A549 (cell line): Measurements from ENCODE around the gene ATP5F1C. TPM values are rescaled to one million over a fixed set of nuclear protein-coding genes. Genes with fewer than 3 reads are reported as not detected.

Experiments
- ATAC-seq, 2 experiments: fragments of 200-7000 bp in 1 of 2; fragments of >200 bp in 1 of 2; cut with Nextera tagmentation in 1 of 2; cut with Tn5 transposase in 1 of 2; 3 replicates each; pipeline versions ENCODE4 v1.8.0 to v1.9.1; 2018 to 2020; ENCODE audit warnings: mild to moderate bottlenecking in 1 of 2, moderate library complexity in 1 of 2
- CTCF ChIA-PET: fragments of 300-600 bp; sonication (Branson Sonifier 250); formaldehyde crosslinking; extraction: SDS; loops from one replicate; lab custom pipeline; 2021; ENCODE audit warnings: antibody characterized with exemption, inconsistent platforms; lab: Yijun Ruan, JAX
- POLR2A ChIA-PET: fragments of 350-600 bp; formaldehyde crosslinking; extraction: SDS; loops from one replicate; lab custom pipeline; 2021; ENCODE audit warnings: antibody characterized with exemption, inconsistent platforms; lab: Yijun Ruan, JAX
- DNase-seq, 2 experiments: peaks; one replicate each; pipeline versions ENCODE4 v3.0.0 to v3.0.0-alpha.2; 2011 to 2016; ENCODE audit warnings: low read depth in 1 of 2, low spot score in 1 of 2
- FAIRE-seq: peaks from 2 replicates; lab custom pipeline; 2011; peaks lifted over from hg19 to GRCh38; lab: Jason Lieb, UNC
- H3K27ac ChIP-seq, 2 experiments: fragments of >200 bp; sonication (Bioruptor Twin); formaldehyde crosslinking; 3 replicates each; pipeline ENCODE4 v1.5.1; 2016 to 2017
- H3K4me1 ChIP-seq: fragments of >200 bp; sonication (Bioruptor Twin); formaldehyde crosslinking; 3 replicates; pipeline ENCODE4 v1.6.1; 2016
- H3K4me2 ChIP-seq: fragments of >200 bp; sonication (Bioruptor Twin); formaldehyde crosslinking; 3 replicates; pipeline ENCODE4 v1.6.1; 2016
- H3K4me3 ChIP-seq: fragments of >200 bp; sonication (Bioruptor Twin); formaldehyde crosslinking; 3 replicates; pipeline ENCODE4 v1.5.1; 2016
- H3K9me3 ChIP-seq: fragments of >200 bp; sonication (Bioruptor Twin); formaldehyde crosslinking; 3 replicates; pipeline ENCODE4 v1.6.1; 2016
- CBX2 ChIP-seq: fragments of 200-600 bp; sonication (generic); IDR thresholded peaks from 2 replicates; pipeline ENCODE4 v1.6.1; 2016; ENCODE audit warnings: low read depth, mild to moderate bottlenecking, borderline replicate concordance
- CEBPB ChIP-seq, 2 experiments: fragments of >200 bp in 1 of 2; sonication (Bioruptor Twin) in 1 of 2; formaldehyde crosslinking in 1 of 2; IDR thresholded peaks; 2 replicates each; pipeline ENCODE4 v1.6.1; 2012 to 2016
- CHD2 ChIP-seq: fragments of 150-350 bp; IDR thresholded peaks from 2 replicates; pipeline ENCODE4 v1.6.1; 2014; ENCODE audit warnings: low read length; ENCODE audit not compliant: partially characterized antibody
- CHD4 ChIP-seq: fragments of 200-600 bp; sonication (generic); IDR thresholded peaks from 2 replicates; pipeline ENCODE4 v1.6.1; 2016; ENCODE audit warnings: antibody characterized with exemption, mild to moderate bottlenecking, borderline replicate concordance
- ESRRA ChIP-seq: fragments of 150-350 bp; IDR thresholded peaks from 2 replicates; pipeline ENCODE4 v1.6.1; 2014; ENCODE audit warnings: mild to moderate bottlenecking, low read length, borderline replicate concordance
- FOSB ChIP-seq: fragments of 250-450 bp; sonication (Bioruptor Pico); IDR thresholded peaks from 2 replicates; pipeline ENCODE4 v1.5.0; 2020; ENCODE audit warnings: mild to moderate bottlenecking, moderate library complexity
- FOSL2 ChIP-seq, 2 experiments: fragments of 450-650 bp in 1 of 2; fragments of >200 bp in 1 of 2; sonication (Bioruptor Twin) in 1 of 2; formaldehyde crosslinking; IDR thresholded peaks; 2 replicates each; pipeline versions ENCODE4 v1.5.0 to v1.6.1; 2016 to 2020; ENCODE audit warnings: mild to moderate bottlenecking in 1 of 2, moderate library complexity in 1 of 2
- GATA3 ChIP-seq: IDR thresholded peaks from 2 replicates; pipeline ENCODE4 v1.6.1; 2012; ENCODE audit warnings: borderline replicate concordance
- HOXA7 ChIP-seq: fragments of 250-450 bp; sonication (Bioruptor Pico); IDR thresholded peaks from 2 replicates; pipeline ENCODE4 v1.5.0; 2020; ENCODE audit warnings: mild to moderate bottlenecking, moderate library complexity
- JUN ChIP-seq, 2 experiments: fragments of >200 bp; sonication (Bioruptor Twin); formaldehyde crosslinking; IDR thresholded peaks; 2 replicates in 1 of 2; 3 replicates in 1 of 2; pipeline ENCODE4 v1.6.1; 2016 to 2017
- NR3C1 ChIP-seq: fragments of >200 bp; sonication (Bioruptor Twin); formaldehyde crosslinking; IDR thresholded peaks from 3 replicates; pipeline ENCODE4 v1.6.1; 2017
- PHF8 ChIP-seq: fragments of 200-600 bp; sonication (generic); IDR thresholded peaks from 2 replicates; pipeline ENCODE4 v1.6.1; 2016; ENCODE audit warnings: low read depth, mild to moderate bottlenecking, antibody characterized with exemption, moderate library complexity, borderline replicate concordance
- RARB ChIP-seq: fragments of 250-450 bp; sonication (Bioruptor Pico); IDR thresholded peaks from 2 replicates; pipeline ENCODE4 v1.8.0; 2021; ENCODE audit warnings: mild to moderate bottlenecking, moderate library complexity
- RNF2 ChIP-seq: fragments of 200-600 bp; sonication (generic); IDR thresholded peaks from 2 replicates; pipeline ENCODE4 v1.6.1; 2016; ENCODE audit warnings: low read depth, mild to moderate bottlenecking, antibody characterized with exemption, moderate library complexity, borderline replicate concordance
- TFCP2L1 ChIP-seq: fragments of 250-450 bp; sonication (Bioruptor Pico); IDR thresholded peaks from 2 replicates; pipeline ENCODE4 v1.5.0; 2021; ENCODE audit warnings: mild to moderate bottlenecking
- ZC3H11A ChIP-seq: fragments of 450-650 bp; IDR thresholded peaks from 2 replicates; pipeline ENCODE4 v1.6.1; 2014; ENCODE audit warnings: antibody characterized with exemption, mild to moderate bottlenecking
- ZFP36 ChIP-seq: fragments of 450-650 bp; IDR thresholded peaks from 2 replicates; pipeline ENCODE4 v1.6.1; 2014; ENCODE audit warnings: borderline replicate concordance; ENCODE audit not compliant: partially characterized antibody
- ZNF302 ChIP-seq: fragments of 250-450 bp; sonication (Bioruptor Pico); IDR thresholded peaks from 2 replicates; pipeline ENCODE4 v1.9.0; 2021; ENCODE audit warnings: inconsistent platforms, mild to moderate bottlenecking, moderate library complexity
- ZSCAN20 ChIP-seq: fragments of 250-450 bp; sonication (Bioruptor Pico); IDR thresholded peaks from 2 replicates; pipeline ENCODE4 v1.8.0; 2022; ENCODE audit warnings: mild to moderate bottlenecking, moderate library complexity
- WGBS: methylation state at CpG from one replicate; pipeline ENCODE4 v1.1.6; 2017; ENCODE audit errors: missing lambda C conversion rate; 5-methylcytosine and 5-hydroxymethylcytosine counted together
- polyA plus RNA-seq, 4 experiments: library from polyadenylated mRNA; depleted of rRNA in 3 of 4; stranded (reverse); fragments of >200 nt; fragmentation: RNase III in 1 of 4; extraction: RNeasy Plus Mini Kit Qiagen cat#74134 plus additional on column Dnase treatment in 1 of 4; gene quantifications; 2 replicates in 3 of 4; 3 replicates in 1 of 4; pipeline ENCODE4 v1.2.3, GENCODE V29; 2011 to 2017
- TF ChIP-seq, protein P1 (sequence below): IDR thresholded peaks from 2 replicates; pipeline ENCODE4 v1.6.1; 2012
- TF ChIP-seq, protein P2 (sequence below): fragments of 450-650 bp; IDR thresholded peaks from 2 replicates; pipeline ENCODE4 v1.6.1; 2014; ENCODE audit warnings: antibody characterized with exemption
- TF ChIP-seq, protein P3 (sequence below): fragments of 250-450 bp; sonication (Bioruptor Pico); IDR thresholded peaks from 2 replicates; pipeline ENCODE4 v1.5.0; 2020; ENCODE audit warnings: low read depth, mild to moderate bottlenecking, moderate library complexity
- TF ChIP-seq, protein P4 (sequence below): fragments of 250-450 bp; sonication (Bioruptor Pico); IDR thresholded peaks from 2 replicates; pipeline ENCODE4 v1.5.0; 2021; ENCODE audit warnings: mild to moderate bottlenecking, moderate library complexity, borderline replicate concordance
- TF ChIP-seq, protein P5 (sequence below): IDR thresholded peaks from 2 replicates; pipeline ENCODE4 v1.6.1; 2012
- TF ChIP-seq, protein P6 (sequence below): fragments of >200 bp; sonication (Bioruptor Twin); formaldehyde crosslinking; IDR thresholded peaks from 3 replicates; pipeline ENCODE4 v1.5.1; 2016
- TF ChIP-seq, protein P7 (sequence below): fragments of >200 bp; sonication (Bioruptor Twin); formaldehyde crosslinking; IDR thresholded peaks from 2 replicates; pipeline ENCODE4 v1.6.1; 2016

ATP5F1C gene
- polyA plus RNA-seq, 2 of the 4 experiments (the other 2 are of a cell fraction) = 447 to 532 TPM

DNA sequence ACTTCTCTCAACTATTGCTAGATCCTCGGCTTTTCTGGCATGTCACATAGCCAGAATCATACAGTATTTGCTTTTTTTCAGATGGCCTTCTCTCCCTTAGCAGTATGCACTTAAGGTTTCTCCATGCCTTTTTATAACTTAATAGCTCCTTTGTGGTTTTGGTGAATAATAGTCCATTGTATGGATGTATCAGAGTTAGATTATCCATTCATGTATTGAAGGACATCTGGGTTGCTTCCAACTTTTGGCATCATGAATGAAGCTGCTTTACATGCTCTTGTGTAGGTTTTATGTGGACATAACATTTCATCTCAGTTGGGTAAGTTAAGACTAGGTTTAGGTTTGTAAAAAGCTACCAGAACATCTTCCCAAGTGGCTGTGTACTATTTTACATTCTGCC lies 4.6 kb downstream of the ATP5F1C start:
- FAIRE-seq (no peak), DNase-seq (no peak), ATAC-seq (no peak)
- no peaks in the 10 kb centered on the region for H3K9me3 ChIP-seq
- 83% methylated on average over 1 of the region's 1 CpG for WGBS
- no peak overlapping the region for H3K4me3 ChIP-seq
- no peak for TF ChIP-seq RNF2
- TF ChIP-seq GATA3 = no peak
- no peak for TF ChIP-seq JUN (IDR thresholded peaks at IDR 0.05)
- no peak for TF ChIP-seq ZFP36
- no peak for TF ChIP-seq HOXA7 (CRISPR knock-in tag)
- TF ChIP-seq ZSCAN20 (CRISPR knock-in tag) = no peak
- TF ChIP-seq, protein P1, sequence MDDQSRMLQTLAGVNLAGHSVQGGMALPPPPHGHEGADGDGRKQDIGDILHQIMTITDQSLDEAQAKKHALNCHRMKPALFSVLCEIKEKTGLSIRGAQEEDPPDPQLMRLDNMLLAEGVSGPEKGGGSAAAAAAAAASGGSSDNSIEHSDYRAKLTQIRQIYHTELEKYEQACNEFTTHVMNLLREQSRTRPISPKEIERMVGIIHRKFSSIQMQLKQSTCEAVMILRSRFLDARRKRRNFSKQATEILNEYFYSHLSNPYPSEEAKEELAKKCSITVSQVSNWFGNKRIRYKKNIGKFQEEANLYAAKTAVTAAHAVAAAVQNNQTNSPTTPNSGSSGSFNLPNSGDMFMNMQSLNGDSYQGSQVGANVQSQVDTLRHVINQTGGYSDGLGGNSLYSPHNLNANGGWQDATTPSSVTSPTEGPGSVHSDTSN = no peak
- no peak for TF ChIP-seq NR3C1
- TF ChIP-seq, protein P2, sequence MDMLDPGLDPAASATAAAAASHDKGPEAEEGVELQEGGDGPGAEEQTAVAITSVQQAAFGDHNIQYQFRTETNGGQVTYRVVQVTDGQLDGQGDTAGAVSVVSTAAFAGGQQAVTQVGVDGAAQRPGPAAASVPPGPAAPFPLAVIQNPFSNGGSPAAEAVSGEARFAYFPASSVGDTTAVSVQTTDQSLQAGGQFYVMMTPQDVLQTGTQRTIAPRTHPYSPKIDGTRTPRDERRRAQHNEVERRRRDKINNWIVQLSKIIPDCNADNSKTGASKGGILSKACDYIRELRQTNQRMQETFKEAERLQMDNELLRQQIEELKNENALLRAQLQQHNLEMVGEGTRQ = no peak
- TF ChIP-seq, protein P3, sequence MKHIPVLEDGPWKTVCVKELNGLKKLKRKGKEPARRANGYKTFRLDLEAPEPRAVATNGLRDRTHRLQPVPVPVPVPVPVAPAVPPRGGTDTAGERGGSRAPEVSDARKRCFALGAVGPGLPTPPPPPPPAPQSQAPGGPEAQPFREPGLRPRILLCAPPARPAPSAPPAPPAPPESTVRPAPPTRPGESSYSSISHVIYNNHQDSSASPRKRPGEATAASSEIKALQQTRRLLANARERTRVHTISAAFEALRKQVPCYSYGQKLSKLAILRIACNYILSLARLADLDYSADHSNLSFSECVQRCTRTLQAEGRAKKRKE = no peak
- TF ChIP-seq TFCP2L1 (CRISPR knock-in tag) = no peak
- no peak for TF ChIP-seq FOSL2 (IDR thresholded peaks at IDR 0.05)
- TF ChIP-seq FOSL2 (CRISPR knock-in tag; IDR thresholded peaks at IDR 0.05) = no peak
- no peak for TF ChIP-seq ZC3H11A
- H3K4me2 ChIP-seq = no peak overlapping the region
- H3K27ac ChIP-seq = no peak overlapping the region
- ChIA-PET CTCF (interaction anchor here (1.1 to 3.4 kb wide), 4 partner anchors 13 to 1416 kb away, joined by 3 to 8 read pairs (median 4); no protein-coding TSS in a partner anchor), POLR2A (interaction anchor here (0.7 to 1.5 kb wide), 2 partner anchors 13 to 26 kb away, joined by 4 to 5 read pairs; partner anchors contain the start of gene TAF3)
- peaks cover 22% of the 10 kb centered on the region for H3K4me1 ChIP-seq

DNA sequence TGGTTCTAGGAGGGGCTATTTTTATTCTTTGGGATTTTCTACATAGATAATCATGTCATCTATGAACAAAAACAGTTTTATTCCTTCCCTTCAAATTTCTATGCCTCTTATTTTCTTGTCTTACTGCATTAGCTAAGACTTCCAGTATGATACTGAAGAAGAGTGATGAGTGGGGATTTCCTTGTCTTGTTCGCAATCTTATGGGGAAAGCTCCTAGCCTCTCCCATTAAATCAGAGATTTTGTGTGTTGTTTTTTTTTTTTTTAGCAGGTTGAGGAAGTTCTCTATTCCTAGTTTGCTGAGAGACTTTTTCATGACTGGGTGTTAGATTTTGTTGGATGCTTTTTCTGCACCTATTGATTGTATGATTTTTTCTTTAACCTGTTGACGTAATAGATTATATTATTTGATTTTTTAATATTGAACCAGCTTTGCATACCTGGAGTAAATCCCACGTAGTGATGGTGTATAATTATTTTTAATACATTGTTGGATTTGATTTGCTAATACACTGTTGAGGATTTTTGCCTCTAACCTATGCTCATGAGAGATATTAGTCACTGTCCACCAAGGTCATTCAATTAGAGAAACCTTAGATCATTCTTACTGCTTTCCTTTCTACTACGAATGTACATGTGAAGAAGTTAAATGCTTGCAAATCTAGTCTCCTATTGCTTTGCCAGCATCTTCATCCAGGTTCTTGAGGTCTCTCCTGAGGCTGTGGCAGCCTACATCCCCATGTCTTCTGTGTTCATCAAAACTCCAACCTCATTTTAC lies 6.5 kb downstream of the ATP5F1C start:
- Histone ChIP-seq H3K4me1 (peaks cover 24% of the 10 kb centered on the region), H3K4me3 (no peak overlapping the region), H3K27ac (no peak overlapping the region), H3K4me2 (no peak overlapping the region), H3K9me3 (no peaks in the 10 kb centered on the region)
- FAIRE-seq = no peak
- POLR2A ChIA-PET = no interaction called here
- 81% methylated on average over 4 of the region's 4 CpGs for WGBS
- DNase-seq = no peak
- CTCF ChIA-PET = interaction anchor here (3.4 kb wide), 1 partner anchor 107 kb away, joined by 8 read pairs; no protein-coding TSS in a partner anchor
- no peak for TF ChIP-seq FOSB (CRISPR knock-in tag)
- no peak for TF ChIP-seq CHD2
- TF ChIP-seq, protein P4, sequence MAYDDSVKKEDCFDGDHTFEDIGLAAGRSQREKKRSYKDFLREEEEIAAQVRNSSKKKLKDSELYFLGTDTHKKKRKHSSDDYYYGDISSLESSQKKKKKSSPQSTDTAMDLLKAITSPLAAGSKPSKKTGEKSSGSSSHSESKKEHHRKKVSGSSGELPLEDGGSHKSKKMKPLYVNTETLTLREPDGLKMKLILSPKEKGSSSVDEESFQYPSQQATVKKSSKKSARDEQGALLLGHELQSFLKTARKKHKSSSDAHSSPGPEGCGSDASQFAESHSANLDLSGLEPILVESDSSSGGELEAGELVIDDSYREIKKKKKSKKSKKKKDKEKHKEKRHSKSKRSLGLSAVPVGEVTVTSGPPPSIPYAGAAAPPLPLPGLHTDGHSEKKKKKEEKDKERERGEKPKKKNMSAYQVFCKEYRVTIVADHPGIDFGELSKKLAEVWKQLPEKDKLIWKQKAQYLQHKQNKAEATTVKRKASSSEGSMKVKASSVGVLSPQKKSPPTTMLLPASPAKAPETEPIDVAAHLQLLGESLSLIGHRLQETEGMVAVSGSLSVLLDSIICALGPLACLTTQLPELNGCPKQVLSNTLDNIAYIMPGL (CRISPR knock-in tag) = no peak
- no peak for TF ChIP-seq ESRRA
- no peak for TF ChIP-seq NR3C1
- TF ChIP-seq CBX2 = no peak
- no peak for TF ChIP-seq JUN (IDR thresholded peaks at IDR 0.05)
- TF ChIP-seq, protein P5, sequence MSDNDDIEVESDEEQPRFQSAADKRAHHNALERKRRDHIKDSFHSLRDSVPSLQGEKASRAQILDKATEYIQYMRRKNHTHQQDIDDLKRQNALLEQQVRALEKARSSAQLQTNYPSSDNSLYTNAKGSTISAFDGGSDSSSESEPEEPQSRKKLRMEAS = no peak
- TF ChIP-seq, protein P6, sequence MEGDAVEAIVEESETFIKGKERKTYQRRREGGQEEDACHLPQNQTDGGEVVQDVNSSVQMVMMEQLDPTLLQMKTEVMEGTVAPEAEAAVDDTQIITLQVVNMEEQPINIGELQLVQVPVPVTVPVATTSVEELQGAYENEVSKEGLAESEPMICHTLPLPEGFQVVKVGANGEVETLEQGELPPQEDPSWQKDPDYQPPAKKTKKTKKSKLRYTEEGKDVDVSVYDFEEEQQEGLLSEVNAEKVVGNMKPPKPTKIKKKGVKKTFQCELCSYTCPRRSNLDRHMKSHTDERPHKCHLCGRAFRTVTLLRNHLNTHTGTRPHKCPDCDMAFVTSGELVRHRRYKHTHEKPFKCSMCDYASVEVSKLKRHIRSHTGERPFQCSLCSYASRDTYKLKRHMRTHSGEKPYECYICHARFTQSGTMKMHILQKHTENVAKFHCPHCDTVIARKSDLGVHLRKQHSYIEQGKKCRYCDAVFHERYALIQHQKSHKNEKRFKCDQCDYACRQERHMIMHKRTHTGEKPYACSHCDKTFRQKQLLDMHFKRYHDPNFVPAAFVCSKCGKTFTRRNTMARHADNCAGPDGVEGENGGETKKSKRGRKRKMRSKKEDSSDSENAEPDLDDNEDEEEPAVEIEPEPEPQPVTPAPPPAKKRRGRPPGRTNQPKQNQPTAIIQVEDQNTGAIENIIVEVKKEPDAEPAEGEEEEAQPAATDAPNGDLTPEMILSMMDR = no peak
- no peak for TF ChIP-seq CEBPB (IDR thresholded peaks at IDR 0.05)
- no peak for TF ChIP-seq CHD4
- TF ChIP-seq, protein P7, sequence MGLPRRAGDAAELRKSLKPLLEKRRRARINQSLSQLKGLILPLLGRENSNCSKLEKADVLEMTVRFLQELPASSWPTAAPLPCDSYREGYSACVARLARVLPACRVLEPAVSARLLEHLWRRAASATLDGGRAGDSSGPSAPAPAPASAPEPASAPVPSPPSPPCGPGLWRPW = no peak
- no peak for TF ChIP-seq RARB (CRISPR knock-in tag)
- TF ChIP-seq PHF8 = no peak
- no peak for TF ChIP-seq ZNF302 (CRISPR knock-in tag)
- ATAC-seq = no peak
